ENCODE measurements around the gene TEDC2. TPM values are rescaled to one million over a fixed set of nuclear protein-coding genes. Genes with fewer than 3 reads are reported as not detected.

Gene TEDC2
- polyA plus RNA-seq, 1 of the 3 experiments (the other 2 are of a cell fraction) = 15.6 TPM

- TF ChIP-seq MXI1 (IDR thresholded peaks at IDR 0.05; ENCODE audit: low read depth, low read length) (no peak), RCOR1 (IDR thresholded peaks at IDR 0.05; ENCODE audit: low read length) (no peak), MEF2A (IDR thresholded peaks at IDR 0.05; ENCODE audit: borderline replicate concordance, low read depth) (no peak), MAX (IDR thresholded peaks at IDR 0.05; ENCODE audit: low read depth) (no peak), POLR2AphosphoS5 (IDR thresholded peaks at IDR 0.05; ENCODE audit: low read depth, low read length) (no peak)
Observed at GRCh38 chr16:2486645-2487516, 27.0 kb downstream of the TEDC2 start (continued).

GRCh38 chr16:2487517-2487842, 27.6 kb downstream of the TEDC2 start:
- Histone ChIP-seq H3F3A (replicated peaks; ENCODE audit: insufficient read depth) (no peaks in the 10 kb centered on the region), H3K4me3 (ENCODE audit: low read depth in 2 of 2, low read length in 1 of 2) (no peak overlapping the region), H3K9me2 (no peaks in the 10 kb centered on the region), H3K27me3 (ENCODE audit: insufficient read depth) (no peaks in the 10 kb centered on the region), H3K4me1 (ENCODE audit: control insufficient read depth in 1 of 2, insufficient read depth in 2 of 2, low read depth in 1 of 2, low read length in 1 of 2) (peaks cover under 1 to 35% of the 10 kb centered on the region in 2 experiments; a peak in 3 of 4 replicates), H3K9me3 (no peaks in the 10 kb centered on the region), H3K27ac (ENCODE audit: low read depth in 2 of 2, low read length in 1 of 2) (no peak overlapping the region; a peak in 1 of 4 replicates), H3K9ac (no peak overlapping the region), H3K36me3 (replicated peaks in 1 of 2; ENCODE audit: control insufficient read depth in 1 of 2, insufficient read depth in 2 of 2, low read length in 1 of 2) (no peaks in the 10 kb centered on the region), H2AFZ (ENCODE audit: low read depth) (no peak overlapping the region), H4K20me1 (ENCODE audit: insufficient read depth) (no peaks in the 10 kb centered on the region), H3K4me2 (no peak overlapping the region), H3K79me2 (ENCODE audit: insufficient read depth) (no peaks in the 10 kb centered on the region)
- DNase-seq = no peak
- ChIA-PET CTCF (interaction anchor here (1.1 to 12.7 kb wide), 3 partner anchors 13 to 22 kb away, joined by 3 to 95 read pairs (median 5); no protein-coding TSS in a partner anchor), POLR2A (interaction anchor here (1.2 kb wide), 1 partner anchor 17 kb away, joined by 3 read pairs; no protein-coding TSS in a partner anchor)
- TF ChIP-seq JUND (IDR thresholded peaks at IDR 0.05) (no peak), POLR2AphosphoS5 (IDR thresholded peaks at IDR 0.05; ENCODE audit: low read depth, low read length) (no peak), ZBTB33 (IDR thresholded peaks at IDR 0.05; ENCODE audit: borderline replicate concordance, low read depth) (no peak), MEF2A (IDR thresholded peaks at IDR 0.05; ENCODE audit: borderline replicate concordance, low read depth) (no peak), PBX3 (IDR thresholded peaks at IDR 0.05) (no peak), USF1 (IDR thresholded peaks at IDR 0.05; ENCODE audit: borderline replicate concordance, low read depth) (no peak)
- 85% methylated on average over 8 of the region's 8 CpGs for WGBS (ENCODE audit: low lambda C conversion rate)
